HCT116 (cell line): ENCODE data around the gene NEMP1. TPM values are rescaled to one million over a fixed set of nuclear protein-coding genes. Genes with fewer than 3 reads are reported as not detected.

Experiments
- ATAC-seq: fragments of 200-7000 bp; cut with Tn5 transposase; 2 replicates; pipeline ENCODE4 v1.9.1; 2020; ENCODE audit warnings: mild to moderate bottlenecking, moderate library complexity
- BruUV-seq: library from RNA; stranded (reverse); fragments of 400-500 nt; replicated peaks from 2 replicates; lab custom pipeline; 2021; lab: Mats Ljungman, UMichigan
- CTCF ChIA-PET: fragments of 300-600 bp; sonication (Branson Sonifier 250); formaldehyde crosslinking; loops from one replicate; lab custom pipeline; 2021; ENCODE audit warnings: antibody characterized with exemption; lab: Charles Lee
- POLR2A ChIA-PET: fragments of 300-600, 350-600 bp; sonication (Branson Sonifier 250); formaldehyde crosslinking; loops from one replicate; lab custom pipeline; 2021; ENCODE audit warnings: antibody characterized with exemption; lab: Charles Lee
- RAD21 ChIA-PET, 2 experiments: fragments of 300-600 bp; sonication (Branson Sonifier 250); formaldehyde crosslinking; loops; one replicate each; lab custom pipeline; 2023; ENCODE audit warnings: low total read pairs in 2 of 2; ENCODE audit not compliant: uncharacterized antibody in 2 of 2, unreplicated experiment in 2 of 2, low non-redundant PET in 1 of 2; lab: Charles Lee
- DNase-seq: peaks from one replicate; pipeline ENCODE4 v3.0.0-alpha.2; 2010; ENCODE audit warnings: low read depth, low spot score
- H2AFZ ChIP-seq: fragments of 200-600 bp; shearing (Covaris generic), sonication (generic); 2 replicates; pipeline ENCODE4 v1.6.1; 2017; ENCODE audit warnings: low read depth, mixed run types, mixed read lengths, antibody characterized with exemption, low read length; ENCODE audit not compliant: poor library complexity, severe bottlenecking
- H3K27ac ChIP-seq: 2 replicates; pipeline ENCODE4 v1.5.1; 2012; ENCODE audit warnings: low read depth, low read length
- H3K27me3 ChIP-seq: fragments of 200-600 bp; sonication (generic); 2 replicates; pipeline ENCODE4 v1.6.1; 2016; ENCODE audit warnings: mixed run types, low read length, mixed read lengths; ENCODE audit not compliant: insufficient read depth
- H3K36me3 ChIP-seq, 2 experiments: fragments of 200-500 bp in 1 of 2; fragments of 200-600 bp in 1 of 2; sonication (Bioruptor generic) in 1 of 2; sonication (generic) in 1 of 2; 2 replicates each; pipeline versions ENCODE4 v1.5.1 to v1.6.1; 2014 to 2016; ENCODE audit warnings: low read length in 2 of 2, inconsistent platforms in 1 of 2, mixed read lengths in 1 of 2, mixed run types in 1 of 2; ENCODE audit not compliant: insufficient read depth in 2 of 2, control insufficient read depth in 1 of 2
- H3K4me1 ChIP-seq, 2 experiments: fragments of 200-600 bp in 1 of 2; sonication (generic) in 1 of 2; 2 replicates each; pipeline versions ENCODE4 v1.5.1 to v1.6.1; 2012 to 2017; ENCODE audit warnings: low read length in 2 of 2, inconsistent platforms in 1 of 2, mild to moderate bottlenecking in 1 of 2, mixed read lengths in 1 of 2, mixed run types in 1 of 2, moderate library complexity in 1 of 2; ENCODE audit not compliant: insufficient read depth in 2 of 2, control insufficient read depth in 1 of 2
- H3K4me2 ChIP-seq: fragments of 200-600 bp; sonication (generic); 2 replicates; pipeline ENCODE4 v1.6.1; 2017; ENCODE audit warnings: mixed run types, low read length, mixed read lengths
- H3K4me3 ChIP-seq, 2 experiments: fragments of 200-600 bp in 1 of 2; sonication (generic) in 1 of 2; replicated peaks in 1 of 2; 2 replicates each; pipeline ENCODE4 v1.5.1; 2011 to 2016; ENCODE audit warnings: low read length in 2 of 2, control low read depth in 1 of 2, low read depth in 1 of 2, mild to moderate bottlenecking in 1 of 2, mixed read lengths in 1 of 2, mixed run types in 1 of 2
- H3K79me2 ChIP-seq: fragments of 200-600 bp; sonication (generic); 2 replicates; pipeline ENCODE4 v1.6.1; 2017; ENCODE audit warnings: mild to moderate bottlenecking, mixed run types, low read length, moderate library complexity, mixed read lengths; ENCODE audit not compliant: insufficient read depth
- H3K9ac ChIP-seq: fragments of 200-600 bp; sonication (generic); 2 replicates; pipeline ENCODE4 v1.6.1; 2016; ENCODE audit warnings: low read length, mixed read lengths
- H3K9me2 ChIP-seq: fragments of 200-600 bp; sonication (generic), shearing (Covaris generic); 2 replicates; pipeline ENCODE4 v1.6.1; 2017; ENCODE audit warnings: mixed run types, mild to moderate bottlenecking, moderate library complexity; ENCODE audit not compliant: insufficient read depth
- H3K9me3 ChIP-seq, 2 experiments: fragments of 200-500 bp in 1 of 2; fragments of 200-600 bp in 1 of 2; sonication (Bioruptor generic) in 1 of 2; sonication (generic) in 1 of 2; 2 replicates each; pipeline ENCODE4 v1.6.1; 2014 to 2017; ENCODE audit warnings: low read length in 2 of 2, mixed read lengths in 2 of 2, inconsistent platforms in 1 of 2, low read depth in 1 of 2, mild to moderate bottlenecking in 1 of 2, mixed run types in 1 of 2, moderate library complexity in 1 of 2; ENCODE audit not compliant: control insufficient read depth in 1 of 2, insufficient read depth in 1 of 2
- H4K20me1 ChIP-seq: fragments of 200-600 bp; sonication (generic), shearing (Covaris generic); 2 replicates; pipeline ENCODE4 v1.6.1; 2017; ENCODE audit warnings: mixed run types, mild to moderate bottlenecking, moderate library complexity; ENCODE audit not compliant: insufficient read depth
- CBX3 ChIP-seq: IDR thresholded peaks from 2 replicates; pipeline ENCODE4 v1.6.1; 2012; ENCODE audit warnings: low read depth
- CEBPB ChIP-seq: IDR thresholded peaks from 2 replicates; pipeline ENCODE4 v1.6.1; 2012; ENCODE audit warnings: low read depth
- EGR1 ChIP-seq: IDR thresholded peaks from 2 replicates; pipeline ENCODE4 v1.6.1; 2012; ENCODE audit warnings: low read depth
- ELF1 ChIP-seq: IDR thresholded peaks from 2 replicates; pipeline ENCODE4 v1.6.1; 2012; ENCODE audit warnings: low read depth, borderline replicate concordance
- EZH2 ChIP-seq: fragments of 200-600 bp; sonication (generic); IDR thresholded peaks from 2 replicates; pipeline ENCODE4 v1.6.1; 2017; ENCODE audit warnings: antibody characterized with exemption, mixed run types
- FOSL1 ChIP-seq: IDR thresholded peaks from 2 replicates; pipeline ENCODE4 v1.6.1; 2012; ENCODE audit warnings: low read depth
- JUND ChIP-seq: IDR thresholded peaks from 2 replicates; pipeline ENCODE4 v1.6.1; 2012
- POLR2A ChIP-seq: IDR thresholded peaks from 2 replicates; pipeline ENCODE4 v1.7.0; 2011; ENCODE audit warnings: borderline replicate concordance; ENCODE audit not compliant: insufficient read depth, insufficient read length; ENCODE audit errors: extremely low read depth
- POLR2AphosphoS5 ChIP-seq: IDR thresholded peaks from 2 replicates; pipeline ENCODE4 v1.6.1; 2011; ENCODE audit warnings: mild to moderate bottlenecking, low read depth, low read length, moderate library complexity
- RAD21 ChIP-seq: IDR thresholded peaks from 2 replicates; pipeline ENCODE4 v1.6.1; 2012; ENCODE audit warnings: low read depth, mild to moderate bottlenecking
- SIN3A ChIP-seq: IDR thresholded peaks from 2 replicates; pipeline ENCODE4 v1.6.1; 2012; ENCODE audit warnings: low read depth
- SP1 ChIP-seq: IDR thresholded peaks from 2 replicates; pipeline ENCODE4 v1.6.1; 2012; ENCODE audit warnings: low read depth
- TCF7L2 ChIP-seq: IDR thresholded peaks from 2 replicates; pipeline ENCODE4 v1.7.0; 2011; ENCODE audit warnings: borderline replicate concordance, inconsistent platforms; ENCODE audit not compliant: insufficient read depth, insufficient read length; ENCODE audit errors: extremely low read depth
- YY1 ChIP-seq: IDR thresholded peaks from 2 replicates; pipeline ENCODE4 v1.6.1; 2011; ENCODE audit warnings: low read length, low read depth, moderate library complexity, mild to moderate bottlenecking; ENCODE audit not compliant: insufficient replicate concordance; ENCODE audit errors: extremely low read depth
- ZBTB33 ChIP-seq: IDR thresholded peaks from 2 replicates; pipeline ENCODE4 v1.6.1; 2011; ENCODE audit warnings: mild to moderate bottlenecking, low read length, moderate library complexity; ENCODE audit not compliant: insufficient replicate concordance; ENCODE audit errors: extremely low read depth
- ZFX ChIP-seq: fragments of 450-650 bp; IDR thresholded peaks from 2 replicates; pipeline ENCODE4 v1.6.1; 2017
- ZNF274 ChIP-seq: fragments of 200-500 bp; sonication (Bioruptor generic); IDR thresholded peaks from 2 replicates; pipeline ENCODE4 v1.6.1; 2014; ENCODE audit warnings: mild to moderate bottlenecking, low read depth, low read length, inconsistent platforms
- intact Hi-C: fragments of 100-400 bp; cut with micrococcal nuclease; formaldehyde crosslinking; loops from 2 replicates; pipeline ENCODE4 v1.10.0; 2022
- total RNA-seq: library from RNA; stranded (reverse); gene quantifications from one replicate; pipeline ENCODE4 v1.2.1, GENCODE V29; 2021; ENCODE audit not compliant: unreplicated experiment
- TF ChIP-seq, protein P1 (sequence below): IDR thresholded peaks from 2 replicates; pipeline ENCODE4 v1.6.1; 2012
- TF ChIP-seq, protein P2 (sequence below): IDR thresholded peaks from 2 replicates; pipeline ENCODE4 v1.6.1; 2012
- TF ChIP-seq, protein P3 (sequence below): IDR thresholded peaks from 2 replicates; pipeline ENCODE4 v1.6.1; 2012; ENCODE audit warnings: low read depth

Gene NEMP1
- total RNA-seq, 1 experiment from 2014 or later: 35.2 TPM

GRCh38 chr12:57006809-57007475 is 71.6 kb downstream of the NEMP1 start:
- peak overlapping the region; percentile 91 for H2AFZ ChIP-seq
- H3K36me3 ChIP-seq: peaks cover 13 to 21% of the 10 kb centered on the region in 2 experiments; a peak in 3 of 4 replicates
- peaks cover 4% of the 10 kb centered on the region; the same call in 1 of the 2 replicates for H3K27me3 ChIP-seq
- CTCF ChIA-PET: interaction anchor here (1.6 to 5.3 kb wide), 3 partner anchors 12 to 105 kb away, joined by 3 to 26 read pairs (median 16); partner anchors contain the start of gene STAT6
- TF ChIP-seq EGR1 (no peak), SIN3A (no peak), JUND (no peak), POLR2A (no peak), RAD21 (no peak), ZFX (no peak), ZNF274 (no peak), FOSL1 (no peak), CBX3 (no peak), ELF1 (no peak), EZH2 (no peak), YY1 (no peak), TCF7L2 (no peak), CEBPB (no peak), POLR2AphosphoS5 (no peak), SP1 (no peak), ZBTB33 (no peak)
- TF ChIP-seq, protein P1, sequence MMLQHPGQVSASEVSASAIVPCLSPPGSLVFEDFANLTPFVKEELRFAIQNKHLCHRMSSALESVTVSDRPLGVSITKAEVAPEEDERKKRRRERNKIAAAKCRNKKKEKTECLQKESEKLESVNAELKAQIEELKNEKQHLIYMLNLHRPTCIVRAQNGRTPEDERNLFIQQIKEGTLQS: no peak
- TF ChIP-seq, protein P2, sequence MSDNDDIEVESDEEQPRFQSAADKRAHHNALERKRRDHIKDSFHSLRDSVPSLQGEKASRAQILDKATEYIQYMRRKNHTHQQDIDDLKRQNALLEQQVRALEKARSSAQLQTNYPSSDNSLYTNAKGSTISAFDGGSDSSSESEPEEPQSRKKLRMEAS: no peak
- TF ChIP-seq, protein P3, sequence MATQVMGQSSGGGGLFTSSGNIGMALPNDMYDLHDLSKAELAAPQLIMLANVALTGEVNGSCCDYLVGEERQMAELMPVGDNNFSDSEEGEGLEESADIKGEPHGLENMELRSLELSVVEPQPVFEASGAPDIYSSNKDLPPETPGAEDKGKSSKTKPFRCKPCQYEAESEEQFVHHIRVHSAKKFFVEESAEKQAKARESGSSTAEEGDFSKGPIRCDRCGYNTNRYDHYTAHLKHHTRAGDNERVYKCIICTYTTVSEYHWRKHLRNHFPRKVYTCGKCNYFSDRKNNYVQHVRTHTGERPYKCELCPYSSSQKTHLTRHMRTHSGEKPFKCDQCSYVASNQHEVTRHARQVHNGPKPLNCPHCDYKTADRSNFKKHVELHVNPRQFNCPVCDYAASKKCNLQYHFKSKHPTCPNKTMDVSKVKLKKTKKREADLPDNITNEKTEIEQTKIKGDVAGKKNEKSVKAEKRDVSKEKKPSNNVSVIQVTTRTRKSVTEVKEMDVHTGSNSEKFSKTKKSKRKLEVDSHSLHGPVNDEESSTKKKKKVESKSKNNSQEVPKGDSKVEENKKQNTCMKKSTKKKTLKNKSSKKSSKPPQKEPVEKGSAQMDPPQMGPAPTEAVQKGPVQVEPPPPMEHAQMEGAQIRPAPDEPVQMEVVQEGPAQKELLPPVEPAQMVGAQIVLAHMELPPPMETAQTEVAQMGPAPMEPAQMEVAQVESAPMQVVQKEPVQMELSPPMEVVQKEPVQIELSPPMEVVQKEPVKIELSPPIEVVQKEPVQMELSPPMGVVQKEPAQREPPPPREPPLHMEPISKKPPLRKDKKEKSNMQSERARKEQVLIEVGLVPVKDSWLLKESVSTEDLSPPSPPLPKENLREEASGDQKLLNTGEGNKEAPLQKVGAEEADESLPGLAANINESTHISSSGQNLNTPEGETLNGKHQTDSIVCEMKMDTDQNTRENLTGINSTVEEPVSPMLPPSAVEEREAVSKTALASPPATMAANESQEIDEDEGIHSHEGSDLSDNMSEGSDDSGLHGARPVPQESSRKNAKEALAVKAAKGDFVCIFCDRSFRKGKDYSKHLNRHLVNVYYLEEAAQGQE: no peak
- no peaks in the 10 kb centered on the region for H3K9me3 ChIP-seq
- H3K79me2 ChIP-seq: peaks cover 34% of the 10 kb centered on the region
- H3K4me3 ChIP-seq: peak overlapping the region; percentile 21 to 45
- no TSS peak for BruUV-seq
- no peak overlapping the region for H3K27ac ChIP-seq
- RAD21 ChIA-PET: no interaction called here
- ATAC-seq (peak; percentile 27; the same call in 1 of the 2 replicates), DNase-seq (no peak)
- H3K9me2 ChIP-seq: no peaks in the 10 kb centered on the region
- peaks cover 4 to 25% of the 10 kb centered on the region in 2 experiments; a peak in 3 of 4 replicates for H3K4me1 ChIP-seq
- intact Hi-C loops: loop anchor here (5.0 kb wide), 1 partner anchor 250 kb away; no protein-coding TSS in a partner anchor
- H4K20me1 ChIP-seq: no peaks in the 10 kb centered on the region
- POLR2A ChIA-PET: no interaction called here
- H3K4me2 ChIP-seq: peak overlapping the region; percentile 65
- H3K9ac ChIP-seq: peak overlapping the region; percentile 39
